GM18519 (cell line): Measurements from ENCODE around the gene E2F6.

Experiments used
- ATAC-seq: cut with Tn5 transposase; IDR thresholded peaks from one replicate; pipeline ENCODE4 v1.9.1; 2021; ENCODE audit warnings: mild to moderate bottlenecking, moderate library complexity; ENCODE audit not compliant: unreplicated experiment, low FRiP score

The E2F6 gene

DNA sequence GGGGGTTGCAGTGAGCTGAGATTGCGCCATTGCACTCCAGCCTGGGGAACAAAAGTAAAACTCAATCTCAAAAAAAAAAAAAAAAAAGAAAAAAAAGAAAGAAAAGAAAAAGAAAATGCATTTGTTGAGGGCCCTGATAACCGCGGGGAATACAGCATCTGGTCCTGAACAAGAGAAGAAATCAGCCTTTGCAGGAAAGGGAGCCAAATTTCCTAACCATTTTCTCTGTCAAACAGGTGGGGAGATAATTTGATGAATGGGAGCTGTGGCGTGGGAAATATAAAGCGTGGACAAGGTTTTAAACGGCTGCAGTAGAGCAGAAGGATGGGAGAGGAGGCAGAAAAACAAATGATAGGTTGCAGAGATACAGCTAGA lies 864 bp downstream of the E2F6 start:
- ATAC-seq = no peak

DNA sequence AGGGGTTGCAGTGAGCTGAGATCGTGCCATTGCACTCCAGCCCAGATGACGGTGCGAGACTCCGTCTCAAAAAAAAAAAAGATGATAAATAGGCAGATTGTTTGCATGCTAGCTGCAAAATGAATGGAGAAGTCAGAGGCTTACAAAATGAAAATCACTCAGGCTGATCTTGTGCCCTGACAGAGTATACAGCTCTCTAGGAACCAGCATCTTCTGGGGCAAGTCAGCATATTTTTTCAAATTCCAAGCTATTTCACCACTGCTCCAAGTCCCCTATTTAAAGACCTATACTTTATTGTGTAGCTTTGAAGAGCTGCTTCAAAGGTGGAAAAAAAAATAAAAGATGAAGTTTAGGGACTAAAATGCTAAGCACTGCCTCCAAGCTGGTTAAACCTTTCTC lies 6.1 kb downstream of the E2F6 start:
- ATAC-seq = no peak

DNA sequence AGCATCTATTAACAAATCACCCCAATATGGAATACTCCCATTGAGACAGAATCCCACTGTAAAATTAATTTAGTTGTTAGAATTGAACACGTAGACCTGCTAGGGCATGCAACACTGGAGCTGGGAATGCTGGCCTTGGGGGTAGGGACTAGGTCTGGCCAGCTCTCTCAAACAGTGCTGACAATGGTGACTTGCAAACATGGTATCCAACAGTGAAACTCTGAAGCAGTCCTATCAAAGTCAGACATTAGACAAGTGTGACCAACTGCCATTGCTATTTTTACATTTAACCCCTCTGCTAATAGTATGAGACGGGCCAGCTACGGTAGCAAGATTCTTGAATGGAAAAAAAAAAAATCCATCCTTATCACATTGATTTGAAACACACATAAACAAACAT lies 7.2 kb downstream of the E2F6 start:
- no peak for ATAC-seq

DNA sequence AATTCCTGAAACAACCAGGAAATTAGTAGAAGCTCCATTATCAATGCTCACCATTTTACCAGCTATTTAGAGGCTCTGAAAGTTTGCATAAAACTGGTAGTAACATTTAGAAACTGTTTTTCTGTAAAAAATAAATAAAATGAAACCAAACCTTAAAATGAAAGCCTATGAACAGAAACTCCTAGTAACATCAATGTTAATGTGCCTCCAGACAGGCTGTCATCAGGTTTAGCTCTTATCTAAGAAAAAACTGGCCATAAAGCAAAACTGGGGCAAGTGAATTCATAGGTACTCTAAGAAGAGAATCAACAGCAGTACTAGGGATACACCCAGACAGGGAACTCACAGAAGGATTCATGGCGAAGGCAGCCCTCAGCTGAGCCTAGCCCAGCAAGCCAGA lies 8.0 kb downstream of the E2F6 start:
- ATAC-seq = no peak

DNA sequence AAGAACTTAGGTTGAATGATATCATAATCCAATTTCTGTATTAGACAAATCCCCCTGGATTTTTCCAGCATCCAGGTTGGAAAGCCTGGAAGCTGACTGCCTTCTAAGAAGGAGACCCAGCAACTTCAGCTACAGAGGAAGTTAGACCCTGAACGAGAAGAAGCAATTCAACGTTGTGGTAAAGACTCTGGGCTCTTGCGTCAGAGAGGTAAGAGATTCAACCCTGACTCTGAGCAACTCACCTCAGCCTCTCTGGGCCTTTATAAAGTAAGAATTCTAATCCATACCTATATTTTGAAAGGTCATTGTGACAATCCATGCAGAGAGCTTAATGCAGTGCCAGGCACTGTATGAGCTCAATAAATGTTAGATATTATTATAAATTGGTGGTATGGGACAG lies 9.7 kb downstream of the E2F6 start:
- no peak for ATAC-seq

DNA sequence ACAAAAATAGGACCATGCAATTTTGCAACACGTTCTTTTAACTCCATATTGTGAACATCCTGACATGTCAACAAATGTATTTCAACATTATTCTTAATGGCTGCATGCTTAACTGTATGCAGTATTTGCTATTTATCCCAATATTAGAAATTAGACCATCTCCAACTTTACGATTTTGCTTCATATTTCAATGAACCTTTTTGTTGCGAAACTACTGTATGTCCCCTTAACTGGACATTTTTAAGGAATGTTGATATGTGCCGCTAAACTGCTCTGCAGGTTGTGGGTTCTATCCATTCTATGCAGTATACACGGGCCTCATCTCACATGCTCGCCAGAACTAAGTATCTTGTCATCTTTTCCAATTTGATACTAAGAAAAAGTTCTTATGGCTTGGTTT lies 11.1 kb downstream of the E2F6 start:
- no peak for ATAC-seq

DNA sequence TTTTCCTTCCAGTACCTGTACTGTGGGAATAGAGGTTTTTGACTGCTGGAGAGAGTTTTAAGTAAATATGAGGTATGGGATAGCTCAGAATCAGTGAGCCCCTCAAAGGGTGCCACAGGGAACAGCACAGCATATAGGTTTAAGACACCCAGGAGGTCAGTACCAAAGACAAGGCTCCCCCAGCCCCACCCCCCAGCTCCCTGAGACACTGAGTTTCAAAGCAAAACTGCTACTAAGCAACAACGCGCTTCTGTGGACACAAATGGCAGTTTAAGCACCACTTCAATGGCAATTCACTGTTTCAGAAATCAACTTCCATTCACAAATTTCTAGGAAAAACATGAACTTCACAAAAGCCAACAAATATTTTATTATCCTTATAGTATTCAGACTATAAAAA lies 15.2 kb downstream of the E2F6 start:
- no peak for ATAC-seq

DNA sequence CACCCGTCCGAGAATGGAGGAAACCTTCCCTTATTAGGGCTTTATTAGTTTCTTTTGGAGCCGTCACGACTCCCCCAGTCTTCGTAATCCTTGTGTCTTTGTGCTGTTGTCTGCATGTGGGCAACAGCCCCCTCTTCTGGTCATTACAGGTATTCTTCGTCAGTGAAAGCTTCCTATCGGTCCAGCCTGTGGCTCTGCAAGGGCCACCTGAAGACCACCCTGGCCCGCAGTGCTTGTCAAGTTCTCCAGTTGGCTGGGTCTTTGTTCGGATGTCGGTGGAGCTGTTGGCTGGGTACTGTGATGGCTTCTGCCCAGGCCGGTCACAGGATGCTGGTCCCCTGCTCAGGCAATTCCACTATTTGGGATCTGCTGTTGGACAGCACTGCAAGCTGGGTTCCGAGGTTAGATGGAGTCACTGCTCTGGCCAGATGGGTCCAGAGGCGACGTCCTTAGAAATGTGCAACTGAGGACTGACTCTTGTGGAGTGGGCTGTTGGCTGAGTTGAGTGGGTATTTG lies 19.2 kb downstream of the E2F6 start:
- no peak for ATAC-seq

DNA sequence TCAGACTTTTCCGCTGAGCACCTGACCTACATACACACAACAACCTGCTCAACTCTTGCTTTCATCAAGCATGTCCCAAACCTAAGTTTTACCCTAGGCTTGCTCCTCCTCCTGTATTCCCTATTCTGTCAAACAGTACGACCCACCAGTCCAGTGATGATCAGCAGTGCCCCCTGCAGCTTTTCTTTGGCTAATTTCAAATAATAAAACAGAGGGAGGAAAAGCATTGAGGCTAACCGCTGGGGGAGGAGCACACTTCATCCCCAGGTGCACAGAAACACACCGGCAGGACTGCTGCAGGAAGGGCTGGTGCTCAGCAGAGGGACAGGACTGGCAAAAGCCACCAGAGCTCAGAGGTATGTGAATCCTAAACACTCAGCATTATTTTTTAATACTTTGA lies 21.2 kb downstream of the E2F6 start:
- no peak for ATAC-seq

DNA sequence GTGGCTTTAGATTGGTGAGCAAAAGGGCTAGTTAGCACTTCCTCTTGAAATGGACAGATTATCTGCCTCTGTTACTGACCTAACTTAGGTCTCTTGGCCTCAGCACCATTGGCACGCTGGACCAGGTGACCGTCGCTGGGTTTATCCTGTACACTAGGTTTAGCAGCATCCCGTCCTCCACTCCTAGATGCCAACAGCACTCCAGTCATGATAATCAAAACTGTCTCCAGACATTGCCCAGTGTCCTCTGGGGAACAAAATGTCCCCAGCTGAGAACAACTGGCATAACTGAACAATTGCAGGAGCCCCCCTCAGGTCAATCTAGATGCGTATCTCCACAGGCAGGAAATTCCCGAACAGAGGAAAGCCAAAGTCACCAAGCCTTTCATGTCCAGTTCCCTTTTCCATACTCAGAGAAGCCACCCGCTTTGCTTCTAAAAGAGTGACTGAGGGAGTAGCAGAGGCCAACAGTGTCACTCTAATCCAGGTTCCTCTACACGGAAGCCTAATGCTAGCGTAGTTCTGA lies 27.3 kb downstream of the E2F6 start:
- ATAC-seq = no peak

DNA sequence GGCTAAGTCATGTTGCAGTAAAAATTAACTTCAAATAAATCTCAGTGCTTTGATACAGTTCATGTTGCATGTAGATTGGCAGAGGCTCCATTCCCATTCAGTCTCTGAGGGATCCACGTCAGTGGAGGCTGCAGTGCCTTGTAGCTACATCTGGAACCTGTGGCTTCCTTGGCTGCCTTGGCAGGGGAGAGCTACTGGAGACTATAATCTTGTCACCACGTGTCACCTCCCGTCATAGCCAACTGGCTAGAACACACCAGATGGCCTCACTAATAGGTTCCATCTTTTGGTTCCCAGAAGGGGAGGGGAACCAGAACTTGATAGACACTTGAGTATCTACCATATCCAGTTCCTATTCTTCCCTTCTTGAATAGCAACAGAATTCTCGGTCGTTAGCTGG lies 28.4 kb downstream of the E2F6 start:
- no peak for ATAC-seq

DNA sequence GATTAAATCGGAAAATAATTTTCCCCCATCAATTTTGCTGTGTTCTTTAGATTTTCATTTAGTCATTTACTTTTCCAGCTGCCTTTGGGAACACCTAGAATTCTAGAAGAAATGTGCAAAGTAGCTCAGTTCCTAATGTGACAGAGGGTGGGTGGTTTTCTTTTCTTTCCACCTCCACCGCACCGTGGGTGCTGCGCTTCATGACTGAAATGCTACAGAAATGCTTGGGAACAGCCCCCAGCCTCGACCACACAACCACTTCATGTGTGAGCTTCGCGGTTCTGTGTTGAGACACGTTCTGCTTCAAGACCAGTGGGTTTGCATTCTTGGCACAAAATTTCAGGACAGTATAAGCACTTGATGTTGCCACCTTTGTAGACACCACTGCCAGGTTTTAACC lies 30.9 kb downstream of the E2F6 start:
- ATAC-seq = no peak

DNA sequence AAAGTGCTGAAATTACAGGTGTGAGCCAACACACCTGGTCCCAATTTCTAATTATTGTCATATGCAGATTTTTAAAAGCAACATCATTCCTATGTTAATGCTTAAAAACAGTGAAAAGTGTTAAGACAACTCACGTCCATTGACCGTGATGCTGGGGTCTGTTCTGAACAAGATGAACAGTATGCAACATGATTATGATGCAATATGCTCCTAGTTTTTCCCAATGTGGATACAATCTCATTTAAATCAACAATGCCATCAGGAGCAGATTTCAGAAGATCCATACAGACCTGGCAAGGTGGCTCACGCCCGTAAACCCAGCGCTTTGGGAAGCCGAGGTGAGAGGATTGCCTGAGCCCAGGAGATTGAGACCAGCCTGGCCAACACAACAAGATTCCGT lies 31.5 kb downstream of the E2F6 start:
- ATAC-seq = no peak

DNA sequence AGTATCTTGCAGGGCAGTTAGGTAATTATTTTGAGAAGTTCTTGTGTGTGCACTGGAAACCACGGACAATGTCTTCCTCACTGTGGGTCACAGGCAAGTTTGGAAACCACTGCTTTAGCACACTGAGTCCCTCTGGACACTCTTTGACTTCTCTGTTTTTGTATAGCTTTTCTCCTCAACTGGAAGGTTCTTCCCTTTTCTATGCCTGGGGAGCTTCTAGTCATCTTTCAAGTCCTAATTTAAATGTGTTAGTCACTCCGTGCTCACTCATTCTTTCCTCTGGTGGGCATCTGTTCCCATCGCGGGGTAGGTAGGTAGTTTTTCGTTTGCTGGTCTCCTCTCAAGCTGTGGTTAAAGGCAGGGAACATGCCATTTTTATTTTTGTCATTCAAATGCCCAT lies 32.1 kb downstream of the E2F6 start:
- no peak for ATAC-seq

DNA sequence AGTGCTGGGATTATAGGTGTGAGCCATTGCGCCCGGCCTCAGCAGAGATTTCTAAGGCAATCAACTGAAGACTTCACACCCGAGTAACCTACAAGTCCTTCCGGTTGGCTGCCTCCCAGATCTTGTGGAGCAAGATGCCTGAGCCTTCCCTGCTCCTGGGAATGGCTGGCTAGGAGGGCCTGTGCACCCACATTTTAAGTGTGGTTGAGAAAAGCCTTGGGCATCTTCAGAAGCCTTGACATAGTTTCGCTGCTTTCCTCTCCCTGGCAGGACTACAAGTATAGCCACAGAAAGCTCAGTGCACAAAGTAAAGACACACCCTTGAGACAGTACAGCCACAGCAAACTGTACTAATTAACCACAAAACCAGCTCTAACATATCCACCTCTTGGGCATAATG lies 35.2 kb downstream of the E2F6 start:
- ATAC-seq = no peak

DNA sequence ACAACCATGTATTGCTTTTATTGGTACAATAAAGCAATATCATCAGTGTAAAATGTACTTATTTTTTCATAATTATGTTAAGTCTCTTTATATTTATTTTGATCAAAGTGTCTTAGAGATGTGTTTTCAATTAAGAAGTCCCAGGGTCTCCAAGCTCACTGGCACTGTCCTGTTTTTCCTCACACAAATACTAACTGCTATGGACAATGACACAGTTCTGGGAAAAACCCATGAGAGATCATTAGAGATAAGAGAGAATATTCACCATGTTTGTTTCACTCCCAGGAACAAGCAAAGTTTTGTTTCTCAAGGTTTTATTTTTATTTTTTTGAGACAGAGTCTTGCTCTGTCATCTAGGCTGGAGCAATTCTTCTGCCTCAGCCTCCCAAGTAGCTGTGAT lies 38.7 kb downstream of the E2F6 start:
- no peak for ATAC-seq

DNA sequence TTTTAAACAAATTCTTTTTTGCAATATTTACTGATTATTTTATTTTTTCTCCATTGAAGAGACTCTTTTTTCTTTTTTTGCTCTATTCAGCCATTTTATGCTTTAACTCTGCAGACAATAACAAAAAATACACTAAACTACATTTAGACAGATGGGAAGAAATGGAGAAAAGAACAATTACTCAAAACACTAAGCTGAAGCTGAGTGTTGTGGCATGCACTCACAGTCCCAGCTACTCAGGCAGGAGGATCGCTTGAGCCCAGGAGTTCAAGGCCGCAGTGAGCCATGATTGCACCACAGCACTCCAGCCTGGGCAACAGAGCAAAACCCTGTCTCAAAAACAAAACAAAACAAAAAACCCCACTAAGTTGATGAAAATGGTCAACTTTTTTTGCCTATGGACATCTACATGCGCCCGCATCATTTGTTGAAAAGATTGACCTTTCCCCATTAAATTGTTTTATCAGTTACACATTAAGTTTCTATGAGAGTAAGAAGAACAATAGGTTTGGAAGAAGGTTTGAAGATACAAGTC lies 43.0 kb downstream of the E2F6 start:
- ATAC-seq = no peak

DNA sequence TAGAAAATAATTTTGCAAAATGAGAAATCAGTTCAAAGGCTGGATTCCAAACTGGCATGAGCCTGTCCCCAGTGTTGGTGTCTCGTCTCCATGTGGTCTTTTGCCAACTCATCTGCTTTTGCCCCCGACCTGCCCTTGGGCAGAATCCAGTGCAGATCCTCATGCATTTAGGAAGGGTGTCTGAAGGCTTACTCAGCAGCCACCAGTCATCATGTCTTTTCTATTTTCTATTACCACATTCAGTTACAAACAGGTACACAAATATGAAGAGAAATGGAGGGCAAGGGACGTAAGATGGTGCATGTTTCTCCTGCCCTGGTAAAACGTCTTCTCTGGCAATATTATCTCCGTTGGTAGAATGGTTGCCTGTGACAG lies 43.5 kb downstream of the E2F6 start:
- ATAC-seq = no peak

DNA sequence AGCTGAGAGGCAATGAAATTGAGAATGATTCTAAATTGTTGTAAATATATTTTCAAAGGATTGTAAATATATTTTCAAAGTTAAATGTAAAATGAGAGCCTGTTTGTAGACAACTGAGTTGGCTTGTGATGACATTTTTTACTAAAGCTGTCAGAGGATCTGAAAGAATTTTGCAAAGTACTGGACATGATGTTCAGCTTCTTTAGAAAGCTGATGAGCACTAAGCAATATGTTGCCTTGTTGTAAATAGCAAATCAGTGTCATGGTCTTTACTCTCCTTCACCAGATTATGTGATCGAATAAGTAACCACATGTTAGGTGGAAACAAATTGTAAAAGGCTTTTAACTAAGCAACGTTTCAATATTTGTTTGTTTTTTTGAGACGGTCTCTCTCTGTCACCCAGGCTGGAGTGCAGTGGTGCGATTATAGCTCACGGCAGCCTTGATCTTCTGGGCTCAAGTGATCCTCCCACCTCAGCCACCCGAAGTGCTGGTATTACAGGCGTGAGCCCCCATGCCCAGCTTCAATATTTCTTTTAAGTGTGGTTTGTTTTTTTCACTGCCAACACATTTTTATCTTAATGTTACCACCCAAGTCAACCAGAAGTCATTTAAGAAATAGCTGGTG lies 44.0 kb downstream of the E2F6 start:
- ATAC-seq = no peak

DNA sequence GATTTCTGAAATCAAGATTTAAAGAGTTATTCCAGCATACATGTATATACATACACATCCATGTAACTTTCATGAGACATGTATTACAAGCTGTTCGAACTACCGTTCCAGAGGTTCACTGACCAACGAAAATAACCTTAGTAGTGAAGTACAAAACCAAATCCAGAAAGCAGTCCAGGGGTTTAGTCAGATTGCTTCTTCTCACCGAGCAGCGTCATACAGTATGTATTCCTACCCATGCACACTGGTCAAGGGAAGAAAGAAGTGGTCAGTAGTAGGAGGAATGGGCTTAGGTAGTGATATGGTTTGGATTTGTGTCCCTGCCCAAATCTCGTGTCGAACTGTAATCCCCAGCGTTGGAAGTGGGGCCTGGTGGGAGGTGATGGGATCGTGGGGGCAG lies 45.3 kb downstream of the E2F6 start:
- ATAC-seq = no peak

DNA sequence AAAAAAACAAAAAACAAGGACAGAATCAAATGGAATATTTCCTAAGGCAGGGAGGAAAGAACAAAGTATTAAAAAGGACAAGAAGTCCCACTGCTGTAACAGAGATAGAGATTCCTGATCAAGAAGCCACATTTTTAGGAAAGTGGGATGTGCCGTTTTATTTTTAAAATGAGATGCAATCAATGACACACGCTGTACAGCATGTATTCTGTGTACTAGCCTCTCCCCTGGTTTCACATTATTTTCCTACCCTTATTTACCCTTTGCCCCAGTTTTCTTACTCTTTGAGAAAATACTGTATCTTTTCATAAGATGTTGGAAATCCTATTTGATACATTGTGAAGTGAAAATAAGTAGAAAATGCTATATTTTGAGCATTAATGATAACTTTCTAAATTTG lies 45.8 kb downstream of the E2F6 start:
- ATAC-seq = no peak

DNA sequence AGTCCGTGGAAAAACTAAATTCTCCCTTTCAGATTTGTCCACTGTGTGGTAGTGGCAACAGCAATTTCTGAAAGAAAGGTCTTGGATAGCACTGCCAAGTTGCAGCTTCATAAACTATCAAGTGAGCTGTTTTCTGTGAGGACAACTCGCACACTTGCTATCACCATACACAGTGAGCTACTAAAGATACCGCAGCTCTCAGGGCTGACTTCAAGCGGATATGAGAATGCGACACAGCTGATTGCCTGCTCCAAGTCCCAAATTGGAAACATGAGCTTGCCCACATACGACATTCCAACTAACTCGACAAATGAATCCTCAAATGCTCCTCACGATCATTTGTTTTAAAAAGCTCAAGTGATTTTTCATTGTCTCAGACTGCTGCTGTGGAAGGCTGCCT lies 46.2 kb downstream of the E2F6 start:
- ATAC-seq = no peak
